A673 (cell line): ENCODE measurements around the gene DCLK2.

Experiments
- EZH2 ChIP-seq: fragments of 200-600 bp; sonication (generic); IDR thresholded peaks from 2 replicates; pipeline ENCODE4 v1.6.1; 2017; ENCODE audit warnings: borderline replicate concordance, low read depth, mild to moderate bottlenecking, mixed read lengths, antibody characterized with exemption, low read length; ENCODE audit not compliant: poor library complexity, severe bottlenecking
- TF ChIP-seq, protein P1 (sequence below): fragments of 300-800, 200-600 bp; sonication (generic); conservative IDR thresholded peaks from 2 replicates; pipeline ENCODE4 v1.5.1; 2017; ENCODE audit warnings: low read depth, mild to moderate bottlenecking, antibody characterized with exemption, low read length, moderate library complexity, mixed read lengths

DNA sequence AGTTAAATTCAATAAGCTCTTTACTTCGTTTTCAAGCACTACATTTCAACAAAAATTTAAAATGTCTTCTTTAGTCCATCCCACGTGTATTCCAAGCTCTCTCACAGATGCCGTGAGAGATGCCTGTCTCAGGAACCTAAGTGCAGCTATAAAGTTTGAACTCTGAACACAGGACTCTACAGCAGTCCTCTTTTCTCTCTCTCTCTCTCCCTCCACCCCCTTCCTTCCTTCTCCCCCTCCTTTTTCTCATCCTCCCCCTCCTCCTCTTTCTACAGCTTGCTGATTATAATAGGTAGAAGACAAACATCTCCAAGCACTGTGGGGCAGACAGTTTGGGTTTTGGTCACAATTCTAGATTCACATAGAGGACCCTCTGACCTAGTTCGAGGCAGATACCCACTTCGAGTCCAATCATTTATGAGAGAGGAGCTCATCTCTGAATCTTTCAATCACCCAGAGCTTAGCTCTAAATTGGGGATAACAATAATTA, 31.5 kb upstream of the DCLK2 start:
- TF ChIP-seq, protein P1, sequence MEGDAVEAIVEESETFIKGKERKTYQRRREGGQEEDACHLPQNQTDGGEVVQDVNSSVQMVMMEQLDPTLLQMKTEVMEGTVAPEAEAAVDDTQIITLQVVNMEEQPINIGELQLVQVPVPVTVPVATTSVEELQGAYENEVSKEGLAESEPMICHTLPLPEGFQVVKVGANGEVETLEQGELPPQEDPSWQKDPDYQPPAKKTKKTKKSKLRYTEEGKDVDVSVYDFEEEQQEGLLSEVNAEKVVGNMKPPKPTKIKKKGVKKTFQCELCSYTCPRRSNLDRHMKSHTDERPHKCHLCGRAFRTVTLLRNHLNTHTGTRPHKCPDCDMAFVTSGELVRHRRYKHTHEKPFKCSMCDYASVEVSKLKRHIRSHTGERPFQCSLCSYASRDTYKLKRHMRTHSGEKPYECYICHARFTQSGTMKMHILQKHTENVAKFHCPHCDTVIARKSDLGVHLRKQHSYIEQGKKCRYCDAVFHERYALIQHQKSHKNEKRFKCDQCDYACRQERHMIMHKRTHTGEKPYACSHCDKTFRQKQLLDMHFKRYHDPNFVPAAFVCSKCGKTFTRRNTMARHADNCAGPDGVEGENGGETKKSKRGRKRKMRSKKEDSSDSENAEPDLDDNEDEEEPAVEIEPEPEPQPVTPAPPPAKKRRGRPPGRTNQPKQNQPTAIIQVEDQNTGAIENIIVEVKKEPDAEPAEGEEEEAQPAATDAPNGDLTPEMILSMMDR = no peak
- no peak for TF ChIP-seq EZH2
